Loucy (cell line): Measurements from ENCODE around the gene HSD17B14.

Source experiments
- CTCF ChIP-seq: fragments of 200-600 bp; sonication (generic); conservative IDR thresholded peaks from 2 replicates; pipeline ENCODE4 v1.5.1; 2014; ENCODE audit warnings: mild to moderate bottlenecking, antibody characterized with exemption, low read length
- EZH2phosphoT487 ChIP-seq: fragments of 200-600 bp; IDR thresholded peaks from 2 replicates; pipeline ENCODE4 v1.6.1; 2018; ENCODE audit warnings: antibody characterized with exemption, mild to moderate bottlenecking, moderate library complexity, borderline replicate concordance

- TF ChIP-seq CTCF, result no peak
- TF ChIP-seq EZH2phosphoT487, result no peak
Observed at GRCh38 chr19:48861313-48861712, 25.0 kb upstream of the HSD17B14 start.
